Measurements from ENCODE around the gene LGALS4. TPM values are rescaled to one million over a fixed set of nuclear protein-coding genes. Genes with fewer than 3 reads are reported as not detected.
A peak's percentile ranks its signal among the peaks of the same experiment; 100 is the strongest.
"Not testable (repeated sequence)": the region's sequence is repeated elsewhere in the genome, so short reads cannot be mapped to it uniquely, and the experiment has no call there.

Gene LGALS4
- total RNA-seq, 1 donor from 2014 or later: 0.47 TPM

DNA sequence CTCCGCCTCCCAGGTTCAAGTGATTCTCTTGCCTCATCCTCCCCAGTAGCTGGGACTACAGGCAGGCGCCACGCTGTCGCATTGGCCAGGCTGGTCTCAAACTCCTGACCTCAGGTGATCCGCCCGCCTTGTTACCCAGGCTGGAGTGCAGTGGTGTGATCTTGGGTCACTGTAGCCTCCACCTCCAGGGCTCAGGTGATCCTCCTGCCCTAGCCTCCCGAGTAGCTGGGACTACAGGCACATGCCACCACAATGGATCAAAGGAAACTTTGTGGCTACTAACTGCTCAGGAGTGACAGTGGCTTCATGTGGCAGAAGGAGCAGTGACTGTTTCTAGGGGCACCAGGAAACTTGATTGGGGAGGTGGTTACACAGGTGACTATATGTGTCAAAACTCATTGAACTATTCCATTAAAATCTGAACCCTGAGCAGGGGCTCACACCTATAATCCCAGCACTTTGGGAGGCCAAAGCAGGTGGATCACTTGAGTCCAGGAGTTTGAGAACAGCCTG is 27.5 kb downstream of the LGALS4 start:
- ATAC-seq (no peak), DNase-seq (no peak)
- intact Hi-C loops (cut with micrococcal nuclease): no loop called here

- intact Hi-C loops (cut with micrococcal nuclease): no loop called here
- no peak for DNase-seq
- no peak for ATAC-seq
These were observed 28.5 kb downstream of the LGALS4 start for GRCh38 chr19:38784224-38784623.

DNA sequence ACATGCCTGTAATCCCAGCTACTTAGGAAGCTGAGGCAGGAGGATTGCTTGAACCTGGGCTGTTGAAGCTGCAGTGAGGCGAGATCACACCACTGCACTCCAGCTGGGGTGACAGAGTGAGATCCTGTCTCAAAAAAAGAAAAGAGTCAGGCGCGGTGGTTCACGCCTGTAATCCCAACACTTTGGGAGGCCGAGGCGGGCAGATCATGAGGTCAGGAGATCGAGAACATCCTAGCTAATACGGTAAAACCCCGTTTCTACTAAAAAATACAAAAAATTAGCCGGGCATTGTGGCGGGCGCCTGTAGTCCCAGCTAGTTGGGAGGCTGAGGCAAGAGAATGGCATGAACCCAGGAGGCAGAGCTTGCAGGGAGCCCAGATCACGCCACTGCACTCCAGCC is 30.5 kb downstream of the LGALS4 start:
- intact Hi-C loops (cut with micrococcal nuclease); DNase-seq; ATAC-seq: not testable (repeated sequence)

DNA sequence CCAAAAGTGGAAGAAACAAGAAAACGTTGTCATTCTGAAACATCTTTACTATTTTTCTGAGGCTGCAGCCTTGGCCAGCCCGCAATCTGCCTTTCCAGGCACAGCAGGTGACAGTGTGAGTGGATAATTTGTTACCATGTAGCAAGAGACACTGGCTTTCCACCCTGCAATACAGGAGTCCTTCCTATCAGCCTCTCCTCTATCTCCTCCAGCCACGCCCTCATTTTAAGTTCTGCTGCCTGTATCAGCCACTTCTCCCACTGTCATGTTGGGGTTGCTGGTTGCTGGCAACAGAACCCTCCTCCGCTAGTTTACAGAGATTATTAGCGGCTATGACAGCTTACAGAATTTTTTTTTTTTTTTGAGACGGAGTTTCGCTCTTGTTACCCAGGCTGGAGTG is 31.7 kb downstream of the LGALS4 start:
- no peak for DNase-seq
- ATAC-seq: peak; percentile 20
- intact Hi-C loops (cut with micrococcal nuclease): no loop called here

- no peak for DNase-seq
These were observed 32.3 kb downstream of the LGALS4 start for GRCh38 chr19:38780443-38780842.

GRCh38 chr19:38778733-38779132 is 34.0 kb downstream of the LGALS4 start:
- no peak for DNase-seq
- no peak for ATAC-seq
- intact Hi-C loops (cut with micrococcal nuclease): no loop called here

More at GRCh38 chr19:38780443-38780842, 32.3 kb downstream of the LGALS4 start:
- intact Hi-C loops (cut with micrococcal nuclease): no loop called here
- no peak for ATAC-seq

- intact Hi-C loops (cut with micrococcal nuclease): no loop called here
- DNase-seq (no peak), ATAC-seq (no peak)
These were observed 38.4 kb downstream of the LGALS4 start for GRCh38 chr19:38774181-38774950.

- ATAC-seq (no peak), DNase-seq (no peak)
- intact Hi-C loops (cut with micrococcal nuclease): no loop called here
These were observed 39.1 kb downstream of the LGALS4 start, which contains the start of gene LGALS7 for GRCh38 chr19:38773469-38774177. TSS of gene LGALS7 (minus strand) at chr19:38773517. CDS start at chr19:38773492, 25 bp downstream.

DNA sequence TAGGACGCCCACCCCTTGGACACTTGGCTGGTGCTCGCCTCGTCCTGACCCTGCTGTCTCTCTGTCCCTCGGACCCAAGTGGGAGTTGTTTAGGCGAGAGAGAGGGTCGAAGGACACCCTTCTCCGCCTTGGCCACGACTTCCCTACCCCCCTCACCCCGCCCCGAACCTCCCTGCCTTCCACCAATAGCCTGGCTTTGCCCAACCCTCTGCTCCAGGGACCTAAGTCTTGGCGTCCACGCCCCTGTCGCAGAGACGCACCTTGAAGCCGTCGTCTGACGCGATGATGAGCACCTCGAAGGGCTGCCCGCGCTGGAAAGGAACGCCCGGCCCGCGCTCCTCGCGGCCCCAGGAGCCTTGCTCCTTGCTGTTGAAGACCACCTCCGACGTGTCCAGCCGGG is 41.2 kb downstream of the LGALS4 start:
- DNase-seq; intact Hi-C loops (cut with micrococcal nuclease); ATAC-seq: not testable (repeated sequence)

GRCh38 chr19:38770949-38771275 is 41.8 kb downstream of the LGALS4 start:
- DNase-seq; intact Hi-C loops (cut with micrococcal nuclease): not testable (repeated sequence)
- ATAC-seq: peak; percentile 95

DNA sequence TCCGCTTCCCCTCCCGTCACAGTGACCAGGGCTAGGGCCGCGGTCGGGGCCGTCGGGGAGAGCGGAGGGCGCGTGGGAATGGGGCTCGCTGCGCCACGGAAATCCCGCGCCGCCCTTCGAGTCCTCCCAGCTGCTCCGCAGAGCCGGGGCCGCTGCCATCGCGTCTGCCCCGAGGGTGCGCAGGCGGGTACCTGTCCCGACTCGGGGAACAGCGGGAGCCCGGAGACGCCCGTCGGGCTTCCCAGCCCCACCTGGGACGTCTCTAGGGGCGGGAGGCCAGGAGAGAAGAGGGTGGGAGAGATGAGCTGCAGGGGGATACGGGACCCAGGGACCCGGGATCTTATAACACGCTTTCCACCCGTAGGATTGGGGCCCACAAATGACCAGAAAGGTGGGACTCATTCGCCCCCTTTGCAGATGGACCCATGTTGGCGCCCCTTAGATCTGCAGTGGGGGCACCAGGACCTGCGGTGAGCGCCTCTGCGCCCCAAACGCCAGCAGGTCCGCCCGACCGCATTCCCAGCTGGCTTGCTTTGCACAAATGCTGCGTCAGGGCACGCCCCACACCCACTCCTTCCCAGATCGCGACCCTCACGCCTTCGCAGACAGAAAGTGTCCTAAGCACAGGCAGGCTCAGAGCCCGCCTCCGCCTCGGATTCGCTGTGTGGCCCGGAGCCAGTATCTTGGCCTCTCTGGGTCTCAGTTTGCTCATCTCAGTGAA is 42.4 kb downstream of the LGALS4 start:
- ATAC-seq: peak; percentile 36
- intact Hi-C loops (cut with micrococcal nuclease); DNase-seq: not testable (repeated sequence)

DNA sequence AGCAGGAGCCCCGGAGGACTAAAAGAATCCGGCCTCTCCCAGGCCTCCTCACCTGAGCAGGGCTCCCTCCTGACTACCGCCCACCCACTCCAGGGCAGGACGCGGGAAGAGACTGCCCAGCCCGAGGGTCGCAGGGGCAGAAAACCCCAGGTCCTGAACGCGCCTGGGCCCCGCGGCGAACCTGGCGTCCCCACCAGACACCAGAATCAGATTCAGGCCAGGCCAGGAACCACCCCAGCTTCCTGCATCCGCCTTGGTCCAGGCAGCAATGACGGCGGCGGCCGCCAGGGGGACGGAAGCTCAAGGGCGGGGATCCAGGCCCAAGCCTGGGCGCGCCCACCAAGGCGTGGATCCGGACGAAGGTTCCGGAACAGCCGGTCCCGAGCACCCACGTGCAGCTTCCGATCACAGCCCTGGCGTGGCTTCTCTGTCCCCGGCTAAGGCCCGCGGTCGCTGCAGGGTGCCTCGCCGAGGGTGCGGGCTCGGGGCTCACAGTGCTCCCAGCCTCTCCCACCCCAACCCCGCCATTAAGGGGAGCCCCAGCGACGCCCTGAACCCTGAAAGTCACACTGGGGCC is 43.0 kb downstream of the LGALS4 start:
- DNase-seq: peak; percentile 95
- peak; percentile 89 for ATAC-seq
- intact Hi-C loops (cut with micrococcal nuclease): no loop called here

DNA sequence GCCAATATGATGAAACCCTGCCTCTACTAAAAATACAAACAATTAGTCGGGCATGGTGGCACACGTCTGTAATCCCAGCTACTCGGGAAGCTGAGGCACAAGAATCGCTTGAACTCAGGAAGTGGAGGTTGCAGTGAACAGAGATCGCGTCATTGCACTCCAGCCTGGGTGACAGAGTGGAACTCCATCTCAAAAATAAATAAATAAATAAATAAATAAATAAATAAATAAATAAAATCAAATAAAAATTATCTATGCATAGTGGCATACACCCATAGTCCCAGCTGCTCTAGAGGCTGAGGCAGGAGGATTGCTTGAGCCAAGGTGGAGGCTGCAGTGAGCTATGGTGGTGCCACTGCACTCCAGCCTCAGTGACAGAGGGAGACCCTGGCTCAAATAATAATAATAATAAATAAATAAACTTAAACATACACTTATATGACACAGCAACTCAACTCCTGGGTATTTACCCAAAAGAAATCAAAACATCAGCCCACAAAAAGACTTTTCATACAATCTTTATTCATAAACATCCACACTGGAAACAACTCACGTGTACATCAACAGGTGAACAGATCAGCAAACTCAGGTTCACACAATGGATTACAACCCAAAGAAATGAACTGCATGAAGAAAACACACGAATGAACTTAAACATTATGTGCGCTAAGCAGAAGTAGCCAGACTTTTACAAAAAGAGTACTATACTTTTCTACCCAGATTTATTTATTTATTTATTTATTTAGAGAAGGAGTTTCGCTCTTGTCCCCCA is 46.3 kb downstream of the LGALS4 start:
- DNase-seq (no peak), ATAC-seq (no peak)
- intact Hi-C loops (cut with micrococcal nuclease): no loop called here

GRCh38 chr19:38765214-38765613 is 47.5 kb downstream of the LGALS4 start:
- intact Hi-C loops (cut with micrococcal nuclease): no loop called here
- DNase-seq (no peak), ATAC-seq (no peak)

DNA sequence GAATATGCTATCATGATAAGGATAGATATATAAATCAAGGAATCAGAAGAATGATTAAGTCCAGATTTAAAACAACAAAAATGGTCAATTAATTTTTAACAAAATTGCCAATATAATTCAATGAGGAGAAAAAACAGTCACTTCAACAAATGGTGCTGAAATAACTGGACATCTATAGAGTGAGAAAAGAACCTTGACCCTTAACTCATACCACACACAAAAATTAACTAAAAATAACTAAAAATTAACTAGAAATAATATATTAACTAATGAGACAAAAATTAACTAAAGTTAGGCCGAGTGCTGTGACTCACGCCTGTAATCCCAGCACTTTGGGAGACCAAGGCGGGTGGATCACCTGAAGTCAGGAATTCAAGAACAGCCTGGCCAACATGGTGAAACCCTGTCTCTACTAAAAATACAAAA is 48.9 kb downstream of the LGALS4 start:
- intact Hi-C loops (cut with micrococcal nuclease): no loop called here
- ATAC-seq (no peak), DNase-seq (no peak)

- intact Hi-C loops (cut with micrococcal nuclease); ATAC-seq; DNase-seq: not testable (repeated sequence)
These were observed 50.8 kb downstream of the LGALS4 start for GRCh38 chr19:38761884-38762389.

- not testable (repeated sequence) for ATAC-seq, DNase-seq
These were observed 51.8 kb downstream of the LGALS4 start for GRCh38 chr19:38760805-38761517.

GRCh38 chr19:38759590-38760003 is 53.1 kb downstream of the LGALS4 start:
- DNase-seq (no peak), ATAC-seq (no peak)
- intact Hi-C loops (cut with micrococcal nuclease): no loop called here

More at GRCh38 chr19:38760805-38761517, 51.8 kb downstream of the LGALS4 start:
- intact Hi-C loops (cut with micrococcal nuclease): not testable (repeated sequence)

All from left ventricle myocardium superior (tissue), 1 donor.